GM19452 (cell line): Measurements from ENCODE around the gene DNAJC18.

ENCODE experiments used
- ATAC-seq: cut with Tn5 transposase; IDR thresholded peaks from one replicate; pipeline ENCODE4 v1.9.1; 2021; ENCODE audit not compliant: unreplicated experiment

Gene DNAJC18

GRCh38 chr5:139406963-139407362 lies 32.4 kb downstream of the DNAJC18 start:
- no peak for ATAC-seq

DNA sequence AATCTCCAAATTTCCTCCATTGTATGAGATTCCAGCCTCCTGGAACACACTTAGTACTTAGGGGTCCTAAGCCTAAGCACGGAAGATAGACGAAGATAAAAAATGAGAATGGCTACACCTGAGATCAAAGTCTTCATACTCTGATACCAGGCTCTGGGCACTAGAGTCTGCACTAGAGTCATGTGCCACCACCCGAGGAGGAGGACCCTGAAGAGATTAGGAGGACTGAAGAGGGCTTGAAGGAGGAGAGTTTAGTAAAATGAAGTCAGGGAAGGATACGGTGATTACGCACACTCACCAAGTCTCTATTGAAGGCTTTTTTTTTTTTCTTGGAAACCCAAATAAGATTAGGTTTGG lies 34.9 kb downstream of the DNAJC18 start:
- no peak for ATAC-seq

DNA sequence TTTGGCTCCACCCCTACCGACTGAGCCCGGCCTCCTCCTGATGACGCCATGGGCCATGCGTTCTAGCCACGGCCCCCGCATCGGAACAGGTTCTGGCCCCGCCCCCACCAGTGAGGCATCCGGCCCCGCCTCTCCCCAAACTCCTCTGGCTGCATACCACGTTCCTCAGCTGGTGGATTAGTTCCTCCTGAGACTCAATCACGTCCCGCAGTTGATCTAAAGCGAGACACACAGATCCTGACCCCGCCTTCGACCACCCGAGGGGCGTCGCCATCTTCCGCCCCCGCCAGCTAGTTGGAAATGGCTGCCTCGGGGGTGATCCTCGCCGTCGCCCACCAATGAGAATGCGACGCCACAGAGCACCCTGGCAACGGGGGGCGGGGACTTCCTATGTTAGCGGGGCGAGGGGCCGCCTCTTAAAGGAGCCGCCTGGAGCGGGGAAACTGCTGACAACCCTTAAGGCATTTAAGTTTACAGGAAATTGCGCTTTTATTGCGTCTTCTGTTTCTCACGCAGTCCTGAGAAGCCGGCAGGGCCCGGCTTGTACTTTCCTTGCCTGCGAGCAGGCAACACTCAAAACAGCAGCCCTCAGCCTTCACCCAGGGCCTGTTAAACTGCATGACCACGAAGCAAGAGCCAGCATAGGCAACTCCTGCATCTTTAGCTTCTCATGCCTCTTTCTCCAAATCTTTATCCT lies 35.4 kb downstream of the DNAJC18 start, which contains the start of gene SPATA24:
TSS of gene SPATA24 (minus strand) at position 303 of the 697 bp plus-strand sequence. CDS start at position 274, 29 bp downstream.
- peak; percentile 87 for ATAC-seq

DNA sequence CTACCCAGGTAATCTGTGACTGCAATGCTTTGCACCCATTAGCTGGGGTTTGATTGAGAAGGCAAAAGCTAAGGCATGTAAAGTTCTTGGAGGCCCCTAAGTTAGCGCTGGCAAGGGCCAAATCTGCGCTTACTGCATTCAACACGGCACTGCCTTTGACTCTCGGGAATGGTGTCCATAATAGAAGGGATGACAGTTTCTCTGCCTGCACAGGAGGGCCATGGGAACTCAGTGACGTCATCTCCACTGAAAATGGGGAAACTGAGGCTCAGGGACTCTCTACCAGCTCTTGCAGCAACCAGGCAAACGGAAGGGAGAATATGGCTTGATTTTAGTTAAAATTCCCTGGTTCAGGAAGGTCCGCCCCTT lies 35.9 kb downstream of the DNAJC18 start:
- ATAC-seq = no peak

DNA sequence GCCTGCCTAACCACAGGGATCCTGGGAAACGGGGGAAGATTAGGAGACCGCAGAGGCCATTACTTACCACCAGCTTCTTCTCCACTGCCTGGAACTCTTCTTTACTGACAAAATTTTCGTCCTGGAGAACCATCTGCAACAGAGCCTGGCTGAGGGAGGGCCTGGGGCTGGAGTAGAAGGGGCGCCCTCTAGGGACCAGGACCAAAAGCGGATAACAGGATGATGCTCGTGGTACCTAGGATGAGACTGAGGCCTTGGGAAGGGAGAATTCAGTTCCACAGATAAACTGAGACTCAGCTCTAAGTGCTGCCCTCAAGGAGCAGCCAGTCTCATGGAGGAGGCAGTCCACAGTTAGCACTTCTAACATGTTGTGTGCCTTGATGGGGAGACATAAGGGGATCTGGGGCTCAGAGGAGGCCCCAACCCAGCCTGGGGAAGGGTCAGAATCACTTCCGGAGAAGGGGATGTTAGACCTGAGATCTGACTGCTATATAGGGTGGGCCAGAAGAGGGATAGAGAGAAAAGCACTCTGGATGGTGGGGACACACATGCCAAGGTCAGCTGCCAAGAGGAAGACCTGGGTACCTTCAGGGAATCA lies 36.7 kb downstream of the DNAJC18 start:
- ATAC-seq = no peak

- ATAC-seq = no peak
Measured at GRCh38 chr5:139401546-139401945, 37.8 kb downstream of the DNAJC18 start.

GRCh38 chr5:139399501-139400121 lies 39.7 kb downstream of the DNAJC18 start:
- ATAC-seq = peak; percentile 24

DNA sequence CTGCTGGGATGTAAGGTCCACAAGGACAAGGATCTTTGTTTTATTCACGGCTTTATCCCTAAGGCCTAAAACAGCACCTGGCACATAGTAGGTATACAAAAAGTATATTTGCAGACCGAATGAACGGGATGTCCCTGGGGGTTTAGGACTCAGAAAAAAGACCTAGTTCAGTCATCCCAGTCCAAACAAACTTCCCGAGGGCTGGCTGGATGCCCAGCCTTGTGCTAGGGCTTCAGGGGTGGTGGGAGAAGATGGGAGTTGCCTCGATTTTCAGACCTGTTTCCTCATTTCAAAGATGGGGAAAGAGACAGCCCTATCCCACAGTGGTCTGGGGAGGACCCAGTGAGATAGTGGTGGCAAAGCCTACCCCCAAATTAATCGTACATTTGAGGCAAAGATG lies 41.4 kb downstream of the DNAJC18 start:
- no peak for ATAC-seq

GRCh38 chr5:139396691-139397090 lies 42.6 kb downstream of the DNAJC18 start:
- no peak for ATAC-seq

DNA sequence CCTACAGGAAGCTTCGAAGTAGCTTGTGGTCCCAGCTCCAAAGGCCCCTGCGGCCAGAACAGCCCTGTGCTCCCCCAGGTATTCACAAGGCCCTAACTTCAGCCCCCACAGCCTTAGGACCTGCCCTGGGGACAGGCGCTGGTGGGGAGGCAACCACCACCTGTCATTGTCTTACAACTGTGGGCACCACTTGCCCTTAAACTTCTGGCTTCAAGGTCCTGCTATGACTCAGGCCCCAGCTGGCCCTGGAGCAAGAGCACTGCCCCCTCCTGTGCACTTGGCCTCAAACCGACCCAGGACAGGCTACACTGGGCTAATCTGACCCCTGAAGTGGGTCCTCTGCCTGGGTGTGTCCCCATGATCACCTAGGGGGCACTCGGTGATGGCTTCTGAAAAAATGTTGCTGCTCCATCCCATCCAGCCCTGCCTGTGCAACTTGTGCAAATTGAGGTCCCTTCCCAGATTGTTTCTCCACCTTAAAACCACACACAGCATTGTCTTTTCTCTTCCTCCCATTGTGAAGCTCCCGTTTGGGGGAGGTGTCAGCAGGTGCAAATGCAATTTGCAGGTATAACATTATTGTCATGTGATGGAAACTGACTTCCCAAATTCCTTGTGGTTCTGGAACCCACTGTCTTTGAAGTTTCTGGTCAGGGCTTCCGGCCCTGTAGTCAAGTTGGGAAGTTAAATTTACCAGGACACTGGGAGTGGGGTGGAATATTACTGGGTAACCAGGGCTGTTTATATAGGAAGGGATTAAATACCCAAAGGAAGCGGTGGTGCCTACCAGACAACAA lies 43.3 kb downstream of the DNAJC18 start:
- ATAC-seq = no peak

DNA sequence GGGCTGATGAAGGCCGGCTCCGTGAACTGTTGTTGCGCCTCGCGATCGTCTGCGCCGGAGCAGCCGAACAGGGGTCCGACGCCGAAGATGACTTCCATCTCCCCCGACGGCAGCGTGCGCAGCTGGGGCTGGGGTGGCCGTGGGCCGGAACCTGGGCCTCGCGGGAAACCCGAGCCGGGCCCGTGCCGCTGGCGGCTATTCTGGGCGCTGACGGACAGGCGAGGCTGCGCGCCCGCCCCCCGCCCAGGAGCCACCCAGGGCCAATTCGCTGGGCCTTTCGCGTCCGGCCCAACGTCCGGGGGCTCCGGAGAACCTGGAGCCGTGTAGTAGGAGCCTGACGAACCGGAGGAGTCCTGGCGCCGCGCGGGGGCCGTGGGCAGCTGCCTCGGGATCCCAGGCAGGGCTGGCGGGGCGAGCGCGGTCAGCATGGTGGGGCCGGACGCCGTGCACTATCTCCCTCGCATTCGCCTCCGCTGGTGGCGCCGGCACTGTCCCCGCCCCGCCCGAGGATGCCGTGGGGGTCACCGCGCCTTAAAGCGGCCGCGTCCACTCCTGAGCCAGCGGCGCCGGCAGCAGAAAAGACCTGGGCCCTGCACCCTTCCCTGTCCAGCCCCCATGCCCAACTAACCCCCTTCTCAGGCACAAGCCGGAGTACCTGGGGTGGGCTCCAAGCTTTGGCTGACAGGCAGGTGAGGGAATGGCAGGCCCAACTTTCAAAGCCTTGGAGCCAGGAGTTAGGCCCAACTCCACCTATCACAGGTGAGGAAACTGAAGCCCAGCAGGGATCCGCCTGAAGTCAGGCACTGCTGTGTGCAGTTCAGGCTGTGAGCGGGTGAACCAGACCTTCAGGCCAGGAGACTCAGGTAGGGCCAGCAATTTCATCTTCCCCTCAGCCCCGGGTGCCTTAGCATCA lies 44.4 kb downstream of the DNAJC18 start, which contains the start of gene PROB1:
TSS of gene PROB1 (minus strand) at position 451 of the 913 bp plus-strand sequence. CDS start at position 428, 23 bp downstream.
- ATAC-seq = no peak

DNA sequence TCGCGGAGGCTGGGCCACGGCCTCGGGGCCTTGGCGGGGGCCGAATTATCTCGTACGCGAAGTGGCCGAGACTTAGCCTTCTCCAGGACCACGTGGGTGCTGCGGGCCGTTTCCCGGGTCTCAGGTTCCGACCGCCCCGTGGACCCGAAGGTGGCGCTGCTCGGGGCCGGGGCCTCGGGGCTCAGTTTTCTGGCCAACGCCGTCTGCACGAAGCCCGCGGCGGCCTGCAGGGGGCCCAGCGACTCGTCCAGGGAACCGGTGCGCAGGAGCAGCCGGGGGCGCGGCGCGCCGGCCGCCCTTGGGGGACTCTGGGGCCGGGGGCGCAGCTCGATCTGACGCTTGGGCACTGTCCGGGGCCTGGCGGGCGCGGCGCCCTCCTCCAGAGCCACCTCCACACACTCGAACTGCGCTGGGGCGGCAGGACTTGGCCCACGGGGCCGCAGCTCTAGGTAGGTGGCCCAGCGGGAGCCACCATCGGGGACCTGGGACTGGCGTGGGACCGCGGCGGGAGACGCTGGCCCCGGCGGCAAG lies 45.1 kb downstream of the DNAJC18 start:
- no peak for ATAC-seq

DNA sequence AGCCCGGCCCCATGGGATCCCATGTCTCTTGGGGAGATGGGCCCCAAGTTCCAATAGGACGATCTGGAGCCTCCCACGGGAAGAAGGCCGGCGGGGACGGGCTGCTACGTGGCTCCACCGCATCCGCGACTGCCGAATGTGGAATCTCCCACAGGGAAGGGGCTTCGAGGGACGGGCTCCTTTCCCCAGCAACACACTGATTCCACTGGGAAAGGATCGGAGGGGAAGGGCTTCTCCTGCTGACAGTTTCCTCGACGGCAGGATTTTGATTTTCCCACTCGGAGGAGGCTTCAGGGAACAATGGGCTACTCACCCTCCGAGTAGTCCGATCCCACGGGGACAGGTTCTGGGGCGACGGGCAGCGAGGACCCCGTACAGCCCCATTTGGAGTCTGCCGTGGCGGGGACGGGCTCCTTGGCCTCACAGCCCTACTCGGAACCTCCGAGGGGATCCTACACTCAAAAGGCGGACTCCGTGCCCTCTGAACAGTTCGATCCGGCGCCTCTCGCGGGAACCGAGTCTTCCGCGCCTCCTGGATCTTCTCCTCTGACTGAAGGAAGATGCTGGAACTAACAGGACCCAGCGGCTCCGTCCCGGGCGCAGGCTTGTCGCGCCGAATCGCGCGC lies 45.7 kb downstream of the DNAJC18 start:
- no peak for ATAC-seq

GRCh38 chr5:139392678-139393496 lies 46.4 kb downstream of the DNAJC18 start:
- peak; percentile 40 for ATAC-seq

DNA sequence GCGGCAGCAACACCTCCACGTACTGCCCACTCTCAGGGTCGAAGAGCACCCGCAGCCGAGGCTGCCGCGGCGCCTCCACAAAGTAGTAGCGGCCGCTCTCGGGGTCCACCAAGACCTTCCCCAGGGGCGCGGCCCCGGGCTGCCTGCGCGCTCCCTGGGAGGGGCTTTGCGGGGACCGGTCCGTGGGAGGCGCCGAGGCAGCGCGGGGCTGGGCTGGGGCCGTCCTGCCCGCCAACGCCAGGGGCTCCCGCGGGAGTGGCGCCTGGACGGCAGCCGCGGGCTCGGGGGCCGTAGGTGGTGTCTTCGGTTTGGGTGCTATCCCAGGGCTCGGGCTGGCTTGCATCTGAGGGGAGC lies 47.0 kb downstream of the DNAJC18 start:
- ATAC-seq = no peak

GRCh38 chr5:139391570-139392323 lies 47.6 kb downstream of the DNAJC18 start:
- no peak for ATAC-seq

GRCh38 chr5:139390639-139391569 lies 48.4 kb downstream of the DNAJC18 start:
- ATAC-seq = no peak
